Measurements from ENCODE around the gene WDR13.

WDR13 gene

DNA sequence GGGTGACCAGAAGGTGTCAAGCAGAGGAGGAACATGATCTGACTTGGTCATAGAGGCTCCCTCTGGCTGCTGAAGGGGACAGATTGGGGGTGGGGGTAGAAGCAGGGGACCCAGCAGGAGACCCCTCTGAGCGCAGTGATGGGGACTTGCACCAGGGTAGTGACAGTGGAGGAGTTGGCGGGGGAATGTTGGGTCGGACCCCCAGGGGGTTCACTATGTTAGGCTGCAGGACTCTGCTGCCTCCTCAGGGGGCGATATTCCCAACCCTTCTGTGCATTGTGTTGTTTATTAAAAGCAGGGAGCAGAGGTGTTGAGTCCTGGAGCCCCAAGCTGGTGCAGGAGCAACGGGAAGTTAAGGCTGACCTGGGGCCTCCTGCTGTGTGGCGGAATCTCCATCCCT, 8.8 kb downstream of the WDR13 start:
- FAIRE-seq (no peak), DNase-seq (ENCODE audit: insufficient read length, low spot score) (no peak)
- TF ChIP-seq, protein P1, sequence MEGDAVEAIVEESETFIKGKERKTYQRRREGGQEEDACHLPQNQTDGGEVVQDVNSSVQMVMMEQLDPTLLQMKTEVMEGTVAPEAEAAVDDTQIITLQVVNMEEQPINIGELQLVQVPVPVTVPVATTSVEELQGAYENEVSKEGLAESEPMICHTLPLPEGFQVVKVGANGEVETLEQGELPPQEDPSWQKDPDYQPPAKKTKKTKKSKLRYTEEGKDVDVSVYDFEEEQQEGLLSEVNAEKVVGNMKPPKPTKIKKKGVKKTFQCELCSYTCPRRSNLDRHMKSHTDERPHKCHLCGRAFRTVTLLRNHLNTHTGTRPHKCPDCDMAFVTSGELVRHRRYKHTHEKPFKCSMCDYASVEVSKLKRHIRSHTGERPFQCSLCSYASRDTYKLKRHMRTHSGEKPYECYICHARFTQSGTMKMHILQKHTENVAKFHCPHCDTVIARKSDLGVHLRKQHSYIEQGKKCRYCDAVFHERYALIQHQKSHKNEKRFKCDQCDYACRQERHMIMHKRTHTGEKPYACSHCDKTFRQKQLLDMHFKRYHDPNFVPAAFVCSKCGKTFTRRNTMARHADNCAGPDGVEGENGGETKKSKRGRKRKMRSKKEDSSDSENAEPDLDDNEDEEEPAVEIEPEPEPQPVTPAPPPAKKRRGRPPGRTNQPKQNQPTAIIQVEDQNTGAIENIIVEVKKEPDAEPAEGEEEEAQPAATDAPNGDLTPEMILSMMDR (IDR thresholded peaks at IDR 0.05; ENCODE audit: insufficient read depth, missing control alignments), result no peak

DNA sequence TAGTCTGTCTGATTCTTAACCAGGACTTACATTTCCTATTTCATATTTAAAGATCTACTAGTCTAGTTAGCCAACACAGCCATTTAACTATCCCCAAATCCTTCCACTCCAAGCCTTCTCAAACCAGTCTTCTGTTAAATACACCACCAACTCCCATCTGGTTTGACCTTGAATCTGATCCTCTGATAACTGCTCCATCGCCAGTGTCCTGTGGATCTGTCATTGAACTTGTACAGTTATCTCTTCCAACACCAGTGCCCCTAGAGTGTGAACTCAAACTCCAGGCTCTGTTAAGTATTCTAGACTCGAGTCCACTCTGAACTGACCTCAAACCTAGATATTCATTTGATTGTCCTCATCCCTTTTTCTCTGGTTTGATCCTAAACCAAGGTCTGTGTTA, 14.4 kb downstream of the WDR13 start:
- no peak for FAIRE-seq
- TF ChIP-seq, protein P1 (IDR thresholded peaks at IDR 0.05; ENCODE audit: insufficient read depth, missing control alignments), result no peak
- no peak for DNase-seq (ENCODE audit: insufficient read length, low spot score)

DNA sequence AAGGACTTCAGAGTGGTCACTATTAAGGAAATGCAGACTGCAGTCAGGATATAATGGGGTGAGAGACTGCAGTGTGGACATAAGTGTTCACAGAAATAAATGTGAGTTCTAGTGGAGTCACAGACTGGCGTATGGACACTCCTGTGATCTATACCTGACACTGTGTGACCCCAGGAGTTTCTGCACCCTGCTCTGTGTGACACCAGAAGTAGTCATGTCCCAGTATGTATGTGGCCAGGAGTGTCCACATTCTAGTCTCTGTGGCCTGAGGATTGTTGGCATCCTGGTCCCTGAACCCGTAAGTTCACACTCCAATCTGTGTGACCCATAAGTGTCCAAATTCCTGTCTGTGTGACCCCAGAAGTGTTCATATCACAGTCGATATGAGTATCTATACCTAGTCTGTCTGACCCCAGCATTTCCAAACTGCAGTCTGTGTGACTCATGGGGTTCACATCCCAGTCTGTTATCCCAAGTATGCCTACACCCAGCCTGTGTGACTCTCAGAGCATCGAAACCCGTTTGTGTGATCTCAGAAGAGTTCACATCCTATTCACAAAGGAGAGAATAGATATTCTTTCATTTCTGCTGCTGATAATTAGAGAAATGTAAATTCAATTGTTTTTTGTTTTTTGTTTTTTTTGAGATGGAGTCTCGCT, 16.3 kb downstream of the WDR13 start:
- TF ChIP-seq, protein P1 (IDR thresholded peaks at IDR 0.05; ENCODE audit: insufficient read depth, missing control alignments), result no peak
- DNase-seq (ENCODE audit: insufficient read length, low spot score), result no peak
- FAIRE-seq, result no peak

DNA sequence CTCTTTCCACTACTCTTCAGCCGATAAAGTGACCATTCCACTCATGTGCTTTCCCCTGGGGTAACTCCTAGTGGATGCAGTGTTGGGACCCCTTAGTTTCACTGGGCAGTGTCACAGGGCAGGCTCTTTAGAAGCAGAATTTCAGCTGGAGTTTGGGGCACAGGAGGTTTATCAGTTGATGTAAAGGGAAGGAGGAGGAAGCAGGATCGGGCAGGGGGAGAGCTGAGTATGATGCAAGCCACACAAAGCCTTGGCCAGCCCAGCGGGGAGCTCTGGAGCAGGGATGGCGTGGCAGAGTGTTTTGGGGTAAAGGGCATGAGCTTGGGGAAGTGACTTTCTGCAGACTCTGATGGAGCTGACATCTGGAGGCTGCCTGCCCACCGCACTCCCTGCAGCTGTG, 19.3 kb downstream of the WDR13 start:
- DNase-seq (ENCODE audit: insufficient read length, low spot score) (no peak), FAIRE-seq (no peak)
- TF ChIP-seq, protein P1 (IDR thresholded peaks at IDR 0.05; ENCODE audit: insufficient read depth, missing control alignments), result no peak

DNA sequence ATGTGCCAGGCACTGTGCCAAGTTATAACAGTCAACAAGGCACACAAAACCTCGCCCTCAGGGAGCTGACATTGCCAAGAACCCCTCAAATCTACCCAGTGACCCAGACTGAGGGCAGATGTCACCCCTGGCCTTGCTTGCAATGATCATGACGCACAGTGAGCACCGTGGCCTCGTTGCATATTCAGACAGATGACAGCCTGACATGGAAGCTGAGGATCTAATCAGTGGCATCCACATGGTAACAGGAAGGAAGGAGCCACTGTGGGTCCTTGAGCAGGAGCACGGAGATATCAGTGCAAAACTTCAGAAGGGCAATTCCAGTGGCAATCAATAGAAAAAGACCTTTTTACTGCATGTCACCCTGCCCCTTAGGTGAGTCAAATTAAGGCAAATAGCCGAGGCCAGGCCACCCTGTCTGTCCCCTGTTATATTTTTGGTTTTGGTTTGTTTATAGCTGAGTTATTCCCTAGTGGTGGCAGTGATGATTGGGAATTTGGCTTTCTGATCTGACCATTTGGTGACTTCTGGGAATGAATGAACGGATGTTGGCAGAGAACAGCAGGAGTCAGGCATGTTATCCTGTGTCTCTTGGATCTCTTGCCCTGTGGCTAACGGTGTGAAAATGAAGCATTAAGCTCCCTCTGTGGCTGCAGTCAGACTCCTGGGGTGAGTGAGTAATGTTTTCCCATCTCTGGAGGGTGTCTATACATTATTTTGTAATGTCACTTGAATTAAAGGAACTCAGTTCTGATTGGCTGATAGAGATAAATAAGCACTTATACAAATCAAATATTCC, 20.4 kb downstream of the WDR13 start:
- DNase-seq (ENCODE audit: insufficient read length, low spot score) (no peak), FAIRE-seq (no peak)
- TF ChIP-seq, protein P1 (IDR thresholded peaks at IDR 0.05; ENCODE audit: insufficient read depth, missing control alignments), result no peak

DNA sequence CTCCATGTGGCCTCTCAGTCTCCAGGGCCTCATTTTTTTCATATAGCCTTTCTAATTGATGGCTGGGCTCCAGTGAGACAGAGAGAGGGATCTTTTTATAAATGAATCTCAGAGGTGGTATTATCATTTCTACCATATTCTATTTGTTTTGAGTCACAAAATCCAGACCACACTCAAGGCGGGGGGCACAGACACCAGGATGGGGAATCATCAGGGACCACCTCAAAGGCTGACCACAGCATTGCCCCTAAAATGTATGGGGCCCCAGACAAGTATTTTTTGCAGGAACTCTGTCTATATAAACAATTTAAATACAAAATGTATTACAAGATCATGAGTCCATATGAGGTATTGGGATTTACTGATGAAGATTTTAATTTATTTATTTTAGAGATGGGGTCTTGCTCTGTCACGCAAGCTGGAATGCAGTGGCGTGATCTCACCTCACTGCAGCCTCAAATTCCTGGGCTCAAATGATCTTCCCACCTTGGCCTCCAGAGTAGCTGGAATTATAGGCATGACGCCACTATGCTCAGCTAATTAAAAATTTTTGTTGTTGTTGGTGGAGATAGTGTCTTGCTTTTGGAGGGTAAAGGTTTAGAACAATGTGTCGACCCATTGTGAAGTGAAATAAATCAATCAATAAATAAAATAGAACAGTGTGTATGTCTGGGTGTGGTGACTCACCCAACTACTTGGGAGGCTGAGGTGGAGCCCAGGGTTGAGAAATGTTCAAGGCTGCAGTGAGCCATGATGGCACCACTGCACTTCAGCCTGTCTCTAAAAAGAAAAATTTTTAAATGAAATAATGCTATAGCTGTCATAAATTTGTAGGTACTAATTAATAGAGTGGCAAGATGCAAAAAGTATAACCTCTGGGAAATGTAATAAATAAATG, 29.4 kb downstream of the WDR13 start:
- DNase-seq (ENCODE audit: insufficient read length, low spot score) (no peak), FAIRE-seq (no peak)
- TF ChIP-seq, protein P1 (IDR thresholded peaks at IDR 0.05; ENCODE audit: insufficient read depth, missing control alignments), result no peak
